HG03575 (cell line): ENCODE measurements around the gene TMEM121B.

Source experiments
- ATAC-seq: cut with Tn5 transposase; IDR thresholded peaks from one replicate; pipeline ENCODE4 v1.9.1; 2021; ENCODE audit not compliant: unreplicated experiment, insufficient number of reproducible peaks, low FRiP score; ENCODE audit errors: extremely low read depth

The TMEM121B gene

GRCh38 chr22:17101475-17102296, 19.5 kb downstream of the TMEM121B start:
- ATAC-seq = no peak

- ATAC-seq = no peak
These were observed 20.5 kb downstream of the TMEM121B start for GRCh38 chr22:17100621-17101020.

DNA sequence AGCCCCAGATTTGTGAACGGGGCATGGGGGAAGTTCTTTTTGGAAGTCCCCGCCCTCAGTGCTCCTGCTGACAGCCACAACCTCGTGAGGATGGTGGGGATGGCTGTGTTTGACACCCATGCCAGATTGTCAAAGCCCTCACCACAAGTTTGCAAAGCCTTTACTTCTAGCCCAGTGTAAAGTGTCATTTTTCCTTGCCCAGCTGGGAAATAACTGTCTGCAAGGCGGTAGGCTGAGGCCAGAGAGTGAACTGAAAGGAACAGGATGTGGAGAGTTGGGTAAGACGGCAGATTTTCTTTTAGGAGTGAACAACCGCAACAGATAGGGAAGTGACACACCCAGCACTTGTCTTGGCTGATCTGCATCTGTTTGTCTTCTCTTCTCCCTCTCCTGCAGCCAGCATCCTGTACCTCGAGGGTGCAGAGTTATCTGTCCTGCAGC, 22.8 kb downstream of the TMEM121B start:
- ATAC-seq = no peak

DNA sequence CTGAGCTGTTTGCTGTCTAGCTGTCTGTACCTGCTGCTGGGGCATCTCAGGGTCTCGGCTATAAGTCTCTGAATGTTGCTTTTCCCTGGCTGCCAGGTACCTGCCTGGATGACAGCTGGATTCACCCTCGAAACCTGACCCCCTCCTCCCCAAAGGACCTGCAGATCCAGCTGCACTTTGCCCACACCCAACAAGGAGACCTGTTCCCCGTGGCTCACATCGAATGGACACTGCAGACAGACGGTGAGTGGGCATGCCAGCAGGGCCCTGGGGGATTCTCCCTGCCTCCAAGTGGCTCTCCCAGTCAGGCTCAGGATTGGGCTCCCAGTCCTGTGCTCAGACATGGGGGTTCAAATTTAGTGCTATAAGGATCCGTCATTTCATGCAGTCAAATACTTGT, 23.5 kb downstream of the TMEM121B start:
- no peak for ATAC-seq

DNA sequence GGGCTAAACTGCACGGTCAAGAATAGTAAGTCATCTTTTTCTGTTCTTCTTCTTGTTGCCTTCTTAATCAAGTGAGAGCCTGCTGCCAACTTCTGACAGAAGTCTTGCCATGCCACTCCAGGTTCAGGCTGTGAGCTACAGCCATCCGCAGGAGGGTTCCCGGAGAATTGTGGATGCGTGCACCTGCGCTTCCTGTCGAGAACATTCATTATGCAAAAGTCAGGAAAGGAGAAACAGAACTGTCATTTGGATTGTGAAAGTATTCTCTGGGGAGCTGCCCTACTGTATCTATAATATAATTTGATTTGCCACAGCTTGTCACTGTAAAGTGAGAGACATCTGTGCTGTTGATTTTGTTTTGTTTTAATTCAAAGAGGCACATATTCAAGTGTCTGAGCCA, 24.1 kb downstream of the TMEM121B start:
- no peak for ATAC-seq

DNA sequence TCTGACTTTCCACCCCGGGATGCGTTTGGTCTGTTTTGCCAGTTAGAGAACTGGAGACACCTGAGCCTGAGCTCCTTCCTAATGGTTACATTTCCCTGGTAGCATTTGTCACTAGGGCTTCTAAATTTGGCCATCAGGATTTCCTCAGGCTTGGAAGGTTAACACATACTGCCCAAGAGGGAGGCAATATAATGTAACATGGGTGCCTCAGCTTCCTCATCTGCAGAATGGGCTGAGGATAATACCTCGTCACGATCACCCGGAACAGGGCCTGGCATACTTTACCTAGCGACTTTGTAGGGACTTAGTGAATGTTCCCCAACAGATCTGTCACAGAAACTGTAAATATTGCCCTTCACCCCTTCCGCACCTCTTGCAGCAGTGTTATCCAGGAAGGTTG, 25.1 kb downstream of the TMEM121B start:
- ATAC-seq = no peak

GRCh38 chr22:17095538-17095937, 25.6 kb downstream of the TMEM121B start:
- no peak for ATAC-seq

DNA sequence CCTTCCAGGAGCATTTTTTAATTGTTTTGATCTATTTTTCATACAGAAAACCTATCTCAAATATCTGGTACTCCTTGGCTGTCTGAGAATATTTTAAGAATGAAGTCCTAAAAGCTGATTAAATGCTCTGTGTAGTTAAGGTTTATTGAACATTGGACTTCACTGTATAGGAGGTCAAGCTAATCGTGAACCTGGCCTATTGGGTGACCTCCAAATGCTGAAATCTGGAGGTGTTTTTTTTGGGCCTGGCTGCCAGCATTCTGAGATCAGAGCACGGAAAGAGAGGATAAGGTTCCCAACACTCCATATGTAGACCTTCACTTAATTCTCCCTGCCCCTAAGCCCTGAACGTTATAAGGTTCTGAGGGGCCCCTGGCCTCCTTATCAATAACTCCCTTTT, 28.1 kb downstream of the TMEM121B start:
- ATAC-seq = no peak

DNA sequence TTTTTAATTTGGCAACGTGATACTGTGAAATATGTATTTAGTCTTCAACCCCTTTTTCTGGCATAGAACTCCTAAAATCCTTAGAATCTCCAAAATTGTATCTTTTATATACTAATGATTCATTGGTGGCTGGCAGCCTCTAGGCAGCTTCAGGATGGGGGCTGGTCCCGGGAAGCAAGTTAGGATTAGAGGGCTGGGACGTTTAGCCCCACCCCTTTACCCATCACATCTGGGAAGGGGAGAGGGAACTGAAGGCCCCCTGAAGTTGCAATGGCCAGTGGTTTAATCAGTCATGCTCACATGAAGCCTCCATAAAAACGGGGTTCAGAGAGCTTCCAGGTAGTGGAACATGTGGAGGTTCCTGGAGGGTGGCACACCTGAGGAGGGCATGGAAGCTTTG, 29.3 kb downstream of the TMEM121B start:
- no peak for ATAC-seq

DNA sequence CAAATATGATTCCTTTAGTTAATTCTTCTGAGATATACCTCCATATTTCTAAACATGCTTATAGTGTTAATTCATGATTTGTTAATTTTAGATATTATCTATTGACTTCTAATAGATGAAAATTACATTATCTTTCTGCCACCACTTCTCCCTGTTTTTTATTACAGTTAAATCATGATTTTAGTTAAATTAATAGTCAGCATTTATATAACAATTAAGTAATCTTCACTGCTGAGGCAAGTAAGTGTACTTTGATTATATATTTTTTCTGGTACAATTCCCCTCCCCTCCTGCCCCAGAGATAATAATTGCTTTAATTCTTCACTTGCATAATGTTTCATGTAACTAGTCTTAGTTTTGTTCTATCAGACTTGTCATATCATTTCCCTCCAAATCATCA, 30.6 kb downstream of the TMEM121B start:
- ATAC-seq = no peak

DNA sequence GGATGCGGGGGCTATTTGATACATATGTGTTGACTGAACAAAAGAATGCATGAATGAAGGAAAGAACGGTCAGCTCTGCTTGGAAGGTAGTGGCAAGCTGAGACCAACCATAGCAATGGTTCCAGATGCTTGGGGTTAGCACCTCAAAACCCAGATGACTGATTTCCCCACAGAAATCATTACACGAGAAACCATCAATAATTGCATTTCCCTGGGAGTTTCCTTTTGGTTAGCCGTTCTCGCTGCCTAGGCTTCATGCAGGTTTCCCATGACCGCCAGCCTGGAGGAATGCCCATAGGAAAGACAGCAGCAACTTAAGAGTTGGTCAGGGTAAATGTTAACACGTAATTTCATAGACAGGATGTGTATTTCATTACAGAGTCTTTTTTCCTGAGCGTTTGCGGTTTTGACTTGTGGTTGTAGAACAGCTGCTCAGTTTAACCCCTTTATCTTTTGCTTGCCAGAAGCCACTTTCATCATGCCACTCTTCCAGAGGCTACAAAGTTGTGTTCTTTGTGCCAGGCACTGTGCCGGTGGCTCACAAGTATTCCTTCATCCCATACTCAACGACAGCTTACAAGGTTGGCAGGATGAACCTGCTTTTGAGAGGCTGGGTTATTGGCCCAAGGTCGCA, 33.5 kb downstream of the TMEM121B start:
- ATAC-seq = peak; percentile 38

DNA sequence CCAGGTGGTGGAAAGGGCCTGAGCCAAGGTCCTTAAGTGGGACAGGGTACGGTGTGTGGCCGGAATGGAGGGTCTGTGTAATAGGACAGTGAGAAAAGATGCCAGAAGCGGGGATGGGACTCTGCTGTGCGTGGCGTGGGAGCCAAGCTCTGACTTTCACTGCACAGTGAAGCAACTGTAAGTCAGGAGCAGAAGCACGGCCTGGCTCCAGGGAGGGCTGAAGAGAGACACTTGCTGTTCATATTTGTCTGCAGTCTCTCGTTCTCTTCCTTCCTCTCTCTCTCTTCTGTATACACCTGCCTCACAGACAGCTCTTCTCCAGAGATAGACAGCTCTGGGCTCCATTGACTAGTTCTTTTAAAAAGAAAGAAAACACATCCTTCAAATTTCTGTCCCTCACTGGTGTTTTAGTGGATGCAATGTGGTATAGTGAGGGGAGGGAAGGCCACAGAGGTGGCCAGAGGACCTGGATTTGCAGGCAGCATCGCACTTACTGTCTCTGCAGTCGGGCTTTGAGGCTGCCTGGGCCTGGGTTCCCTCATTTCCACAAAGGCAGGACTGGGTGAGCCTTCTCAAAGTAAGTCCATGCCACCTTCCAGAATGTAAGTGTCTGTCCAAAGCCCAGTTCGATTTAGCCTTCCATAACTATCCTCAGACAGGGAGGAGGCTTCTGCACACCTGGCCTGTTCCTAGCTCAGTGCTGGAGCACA, 34.2 kb downstream of the TMEM121B start:
- ATAC-seq = no peak

DNA sequence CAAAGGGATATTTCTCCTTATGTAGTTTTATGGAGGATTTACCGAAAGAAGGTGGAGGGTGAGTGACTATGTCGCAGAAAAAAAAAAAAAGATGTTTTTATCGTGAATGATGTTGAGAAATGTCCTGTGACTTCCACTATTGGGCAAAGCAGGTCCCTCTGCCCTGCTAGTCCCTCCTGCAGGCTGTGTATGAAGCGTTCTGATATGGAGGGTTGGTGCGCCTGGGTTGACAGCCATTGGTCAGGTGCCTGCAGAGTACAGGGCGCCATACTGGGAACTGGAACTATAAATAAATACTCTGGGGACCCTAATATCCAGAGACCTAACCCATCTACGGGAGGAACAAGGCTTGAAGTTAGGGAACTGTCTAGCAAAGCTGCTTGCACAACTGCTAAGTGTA, 34.9 kb downstream of the TMEM121B start:
- ATAC-seq = no peak

DNA sequence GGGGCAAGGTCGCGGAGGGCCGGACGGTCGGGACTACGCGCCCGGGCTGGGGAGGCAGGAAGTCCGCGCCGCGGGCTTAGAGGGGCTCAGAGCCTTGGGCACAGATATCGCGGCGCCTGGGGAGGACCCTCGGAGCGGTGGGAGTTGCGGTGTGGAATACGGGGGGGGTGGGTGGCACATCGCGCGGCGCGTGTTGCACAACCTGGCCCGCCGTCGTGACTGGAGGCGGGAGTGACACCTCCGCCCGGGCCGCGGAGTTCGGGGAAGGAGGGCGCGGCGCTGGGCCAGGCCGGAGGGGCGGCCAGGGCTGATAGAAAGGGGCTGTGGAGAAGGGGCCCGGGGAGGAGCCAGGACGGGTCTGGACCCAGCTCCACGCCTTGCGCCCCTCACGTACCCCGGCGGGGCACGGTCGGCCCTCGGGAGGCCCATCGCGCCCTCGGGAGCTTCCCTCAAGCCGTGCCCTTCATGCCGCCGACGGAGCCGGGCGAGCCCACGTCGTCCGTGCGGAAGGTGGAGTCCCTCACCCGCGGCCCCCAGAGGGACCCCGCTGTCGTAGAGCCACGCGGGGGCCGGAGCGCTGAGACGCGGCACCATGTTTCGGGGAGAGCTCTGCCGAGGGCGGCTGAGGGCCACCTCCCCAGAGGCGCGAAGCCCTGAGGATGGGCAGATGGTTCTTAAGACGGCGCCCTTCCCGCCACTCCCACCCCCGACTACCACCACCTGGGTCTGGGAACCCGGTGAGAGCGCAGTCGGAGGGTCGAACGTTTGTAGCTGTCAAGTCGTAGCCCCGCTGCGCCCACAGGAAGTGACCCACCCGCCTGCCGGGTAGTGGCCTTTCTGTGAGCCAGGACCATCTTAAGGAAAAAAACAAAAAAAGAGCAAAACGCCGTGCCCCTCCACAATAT, 35.6 kb downstream of the TMEM121B start:
- no peak for ATAC-seq

GRCh38 chr22:17084554-17085276, 36.4 kb downstream of the TMEM121B start, which contains the start of gene IL17RA:
IL17RA (plus strand) TSS chr22:17085000; CDS start chr22:17085092, 92 bp downstream.
- ATAC-seq = no peak

- no peak for ATAC-seq
These were observed 37.2 kb downstream of the TMEM121B start for GRCh38 chr22:17083811-17084441.

DNA sequence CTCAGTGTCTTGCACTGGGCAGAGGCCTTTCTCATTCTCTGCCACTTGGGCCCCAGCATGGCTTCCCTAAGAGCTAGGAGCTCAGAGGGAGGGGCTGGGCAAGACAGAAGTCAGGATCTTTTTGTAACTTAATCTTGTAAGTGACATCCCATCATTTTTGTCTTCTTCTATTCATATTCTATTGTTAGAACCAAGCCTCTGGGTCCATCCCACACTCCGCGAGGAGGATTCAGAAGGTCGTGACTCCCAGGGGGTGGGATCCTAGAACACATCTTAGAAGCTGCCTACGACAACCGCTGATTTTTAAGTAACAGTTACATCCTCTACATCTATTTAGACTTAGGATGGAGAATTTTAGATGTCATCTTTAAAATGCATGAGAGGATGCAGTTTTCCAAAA, 37.9 kb downstream of the TMEM121B start:
- ATAC-seq = no peak

DNA sequence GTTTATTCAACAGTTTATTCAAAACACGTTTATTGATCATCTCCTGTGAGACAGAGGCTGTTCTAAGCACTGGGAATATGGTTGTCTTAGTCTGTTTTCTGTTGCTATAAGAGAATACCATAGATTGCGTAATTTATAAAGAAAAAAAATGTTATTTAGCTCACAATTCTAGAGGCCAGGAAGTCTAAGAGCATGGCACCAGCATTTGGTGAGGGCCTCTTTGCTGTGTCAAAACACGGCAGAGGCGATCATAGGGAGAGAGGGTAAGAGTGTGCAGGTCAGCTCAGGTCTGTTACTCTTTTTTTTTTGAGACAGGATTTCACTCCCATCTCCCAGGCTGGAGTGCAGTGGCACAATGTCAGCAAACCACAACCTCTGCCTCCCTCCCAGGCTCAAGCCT, 41.6 kb downstream of the TMEM121B start:
- no peak for ATAC-seq
